HG03280 (cell line): ENCODE measurements around the gene ULBP2.
"Not testable (repeated sequence)": the region's sequence is repeated elsewhere in the genome, so short reads cannot be mapped to it uniquely, and the experiment has no call there.

Source experiments
- ATAC-seq: cut with Tn5 transposase; IDR thresholded peaks from one replicate; pipeline ENCODE4 v1.9.1; 2021; ENCODE audit warnings: mild to moderate bottlenecking, moderate library complexity; ENCODE audit not compliant: unreplicated experiment

ULBP2 gene

GRCh38 chr6:149948011-149948410 lies 6.2 kb downstream of the ULBP2 start:
- no peak for ATAC-seq

DNA sequence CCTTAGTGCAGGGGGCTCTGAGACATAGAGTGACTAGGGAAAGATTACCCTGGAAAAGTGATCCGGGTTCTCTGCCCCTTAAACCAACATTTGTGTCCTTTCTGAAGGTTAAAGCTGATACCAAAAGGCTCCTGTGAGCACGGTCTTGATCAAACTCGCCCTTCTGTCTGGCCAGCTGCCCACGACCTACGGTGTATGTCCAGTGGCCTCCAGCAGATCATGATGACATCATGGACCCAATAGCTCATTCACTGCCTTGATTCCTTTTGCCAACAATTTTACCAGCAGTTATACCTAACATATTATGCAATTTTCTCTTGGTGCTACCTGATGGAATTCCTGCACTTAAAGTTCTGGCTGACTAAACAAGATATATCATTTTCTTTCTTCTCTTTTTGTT lies 6.8 kb downstream of the ULBP2 start:
- no peak for ATAC-seq

DNA sequence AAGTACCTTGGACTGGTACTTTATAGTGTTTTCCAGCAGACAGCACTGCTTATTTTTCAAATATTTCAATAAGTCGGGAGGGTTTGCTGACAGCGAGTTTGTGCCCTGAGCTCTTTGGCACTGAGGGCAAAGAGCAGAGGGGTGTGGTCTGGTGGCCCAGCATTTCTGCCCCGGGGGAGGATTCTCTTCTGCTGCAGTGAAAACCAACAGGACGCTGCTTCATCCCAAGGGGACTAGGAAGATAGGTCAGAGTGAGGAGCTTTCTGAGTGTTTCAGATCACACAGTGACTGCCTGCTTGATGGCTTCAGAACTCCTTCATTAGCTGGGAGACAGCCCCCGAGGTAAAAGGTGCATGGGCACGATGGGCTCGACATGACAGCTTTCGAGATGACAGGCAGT lies 8.6 kb downstream of the ULBP2 start:
- ATAC-seq, result no peak

- ATAC-seq, result no peak
Measured at GRCh38 chr6:149951096-149951495, 9.3 kb downstream of the ULBP2 start.

DNA sequence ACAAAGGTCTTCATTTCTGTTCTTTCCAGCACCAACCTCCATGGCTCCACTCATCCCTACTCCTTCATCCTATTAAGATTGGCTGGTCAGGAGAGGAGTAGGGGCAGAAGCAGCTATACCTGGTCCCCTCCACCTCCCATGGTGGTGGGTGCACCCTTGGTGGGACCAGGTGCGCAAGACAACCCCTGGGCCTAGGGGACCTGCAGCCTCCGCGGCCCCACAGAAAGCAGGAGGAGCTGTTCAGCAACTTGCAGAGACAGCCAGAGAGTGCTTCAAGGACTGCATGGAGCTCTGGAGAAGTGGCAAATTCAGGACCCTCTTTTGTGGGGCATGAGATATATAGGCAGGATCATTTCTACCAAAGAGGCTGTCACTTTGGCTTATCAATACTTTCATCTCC lies 9.8 kb downstream of the ULBP2 start:
- no peak for ATAC-seq

DNA sequence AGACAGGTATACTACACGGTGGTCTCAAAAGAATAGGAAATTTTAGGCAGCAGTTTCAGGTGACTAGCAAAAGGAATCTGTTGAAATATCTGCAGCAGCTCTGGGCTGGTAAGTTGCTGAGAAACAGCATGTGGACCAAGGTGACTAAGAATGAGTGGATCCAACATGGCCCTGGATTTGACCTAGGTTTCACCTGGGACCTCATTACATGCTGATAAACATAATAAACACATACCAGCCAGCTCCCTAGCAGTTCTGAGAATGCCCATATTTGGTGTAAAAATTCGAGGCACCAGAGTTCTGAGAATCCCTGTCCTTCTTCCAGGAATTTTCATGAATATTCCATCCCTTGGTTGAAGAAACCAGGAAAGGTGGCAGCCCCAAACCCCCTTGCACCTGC lies 11.6 kb downstream of the ULBP2 start:
- not testable (repeated sequence) for ATAC-seq

GRCh38 chr6:149953934-149954327 lies 12.1 kb downstream of the ULBP2 start:
- not testable (repeated sequence) for ATAC-seq

DNA sequence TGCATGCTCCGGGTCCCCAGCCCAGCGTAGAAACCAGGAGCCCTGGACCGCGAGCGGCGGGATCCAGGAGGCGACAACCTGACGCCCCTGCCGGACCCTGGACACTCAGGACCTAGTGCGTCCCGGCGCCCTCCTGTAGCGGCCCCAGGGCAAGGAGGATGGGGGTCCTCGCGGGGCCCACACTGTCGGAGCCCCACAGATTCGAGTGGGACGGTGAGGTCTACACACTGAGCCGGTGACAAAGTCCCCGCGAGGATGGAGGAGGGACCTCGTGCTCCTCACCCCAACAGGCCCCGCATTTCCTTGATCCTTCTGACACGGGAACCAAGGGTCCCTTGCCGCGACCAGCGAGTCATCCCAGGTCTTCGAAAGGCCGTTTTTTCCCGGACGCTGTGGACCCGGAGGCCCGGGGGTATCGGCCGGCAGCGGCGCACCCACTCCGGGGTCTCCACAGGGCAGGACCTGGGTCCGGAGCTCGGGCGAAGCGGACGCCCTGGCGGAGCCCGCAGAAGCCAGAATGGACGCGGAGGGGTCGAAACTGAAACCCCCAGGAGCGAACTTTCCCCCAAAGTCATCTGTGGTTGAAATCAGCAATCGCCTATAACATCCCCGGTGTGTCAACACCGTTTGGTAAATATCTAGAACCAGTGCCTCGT lies 12.6 kb downstream of the ULBP2 start:
- not testable (repeated sequence) for ATAC-seq

GRCh38 chr6:149954984-149955653 lies 13.3 kb downstream of the ULBP2 start:
- not testable (repeated sequence) for ATAC-seq

DNA sequence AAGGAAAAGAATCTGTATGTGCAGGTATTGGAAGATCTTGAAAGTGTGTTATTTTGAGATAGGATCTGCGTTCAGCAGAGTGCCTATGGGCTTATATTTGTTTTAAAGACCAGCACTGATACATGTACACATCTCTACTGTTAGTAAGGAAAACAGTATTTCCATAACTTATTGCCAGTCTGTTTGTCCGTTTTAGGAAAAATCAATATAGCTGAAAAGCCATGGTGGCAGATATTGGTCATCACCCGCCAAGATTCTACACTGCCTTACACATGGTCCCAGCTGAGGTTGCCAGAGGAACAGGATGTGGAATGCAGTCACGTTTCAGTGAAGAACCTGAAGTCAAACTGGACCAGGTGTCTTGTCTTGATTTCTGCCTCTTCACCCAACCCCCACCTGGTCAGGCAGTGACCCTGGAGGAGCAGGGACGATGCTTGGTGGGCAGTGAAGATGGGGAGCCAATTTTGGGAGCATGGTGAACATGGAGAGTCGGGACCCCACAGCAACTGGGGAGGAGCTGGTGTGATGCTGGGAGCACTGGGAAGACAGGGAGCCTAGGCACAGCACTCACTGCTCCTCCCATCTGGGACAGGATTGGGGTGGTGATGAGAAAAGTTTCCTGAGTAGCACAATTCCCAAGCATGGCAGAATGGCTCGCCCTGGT lies 14.0 kb downstream of the ULBP2 start:
- ATAC-seq, result not testable (repeated sequence)

DNA sequence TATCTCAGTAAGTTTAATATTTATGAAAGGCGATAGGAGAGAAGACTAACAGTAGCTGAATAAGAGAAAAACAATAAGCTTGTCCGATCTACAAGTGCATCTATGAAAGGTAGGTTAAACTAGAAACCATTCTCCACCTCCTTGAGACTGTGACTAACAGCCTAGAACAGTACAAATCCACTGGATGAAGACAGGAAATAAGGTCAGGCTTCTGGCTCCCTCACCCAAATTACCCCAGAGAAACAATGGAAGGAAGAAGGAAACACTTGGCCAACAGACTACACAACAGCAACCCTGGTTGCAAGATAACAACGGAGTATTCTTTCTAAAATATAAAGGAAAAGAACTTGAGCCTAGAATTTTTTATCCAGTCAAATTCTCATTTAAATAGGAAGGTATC lies 16.3 kb downstream of the ULBP2 start:
- ATAC-seq, result not testable (repeated sequence)

DNA sequence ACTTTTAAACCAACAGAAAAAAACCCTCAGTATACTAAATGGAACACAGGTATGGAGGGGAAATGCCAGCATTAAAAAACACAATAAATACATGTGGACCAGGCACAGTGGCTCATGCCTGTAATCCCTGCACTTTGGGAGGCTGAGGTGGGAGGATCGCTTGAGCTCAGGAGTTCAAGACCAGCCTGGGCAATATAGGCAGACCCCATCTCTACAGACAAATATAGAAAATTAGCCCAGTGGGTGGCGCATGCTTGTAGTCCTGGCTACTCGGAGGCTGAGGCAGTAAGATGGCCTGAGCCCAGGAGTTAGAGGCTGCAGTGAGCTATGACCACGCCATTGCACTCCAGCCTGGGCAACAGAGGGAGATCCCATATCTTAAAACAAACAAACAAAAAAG lies 18.0 kb downstream of the ULBP2 start:
- not testable (repeated sequence) for ATAC-seq

DNA sequence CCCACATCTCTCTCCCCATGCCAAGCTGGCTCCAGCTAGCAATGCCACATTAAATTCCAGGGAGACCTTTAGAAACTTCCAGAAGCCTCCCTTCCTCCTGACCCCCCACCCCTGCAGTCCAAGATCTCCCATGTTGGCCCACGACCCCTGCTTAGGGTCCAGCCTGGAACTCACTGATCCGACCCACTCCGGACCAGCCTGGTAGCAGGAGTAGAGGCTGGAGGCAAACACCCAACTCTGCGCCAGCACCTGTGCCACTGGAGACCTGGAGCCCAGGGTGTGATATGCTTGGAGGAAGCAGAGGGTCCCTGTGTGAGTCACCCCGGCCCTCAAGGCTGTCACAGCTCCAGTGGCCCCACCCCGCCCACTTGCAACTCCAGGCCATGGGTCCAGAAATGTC lies 18.7 kb downstream of the ULBP2 start:
- ATAC-seq, result no peak

DNA sequence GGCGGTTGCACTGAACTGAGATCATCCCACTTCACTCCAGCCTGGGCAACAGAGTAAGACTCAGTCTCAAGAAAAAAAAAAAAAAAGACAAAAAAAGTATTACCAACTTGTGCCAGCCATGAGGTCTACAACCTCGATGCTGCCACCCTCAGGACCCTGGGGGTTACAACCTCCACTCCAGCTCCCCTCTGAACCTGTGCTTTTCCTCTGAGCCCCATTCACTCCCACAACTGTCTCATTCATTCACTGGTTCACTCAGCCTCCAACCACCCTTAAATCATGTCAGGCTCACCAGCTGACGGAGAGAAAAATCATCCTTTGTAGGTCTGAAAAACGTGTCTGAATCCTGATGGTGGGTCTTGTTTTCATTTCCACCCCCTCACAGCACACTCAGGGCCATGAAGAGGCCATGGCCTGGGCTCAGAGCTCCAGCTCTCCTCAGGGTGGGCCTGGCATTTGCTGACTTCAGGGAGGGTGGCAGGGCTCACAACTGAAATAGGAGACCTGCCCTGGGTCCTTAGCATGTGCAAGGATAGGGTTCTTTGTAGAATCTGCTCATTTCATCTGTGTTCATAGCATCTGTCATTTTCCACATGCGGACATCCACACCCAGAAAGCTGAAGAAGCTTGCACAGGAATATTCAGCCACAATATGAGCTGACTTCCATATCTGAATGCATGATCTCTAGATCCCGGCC lies 20.1 kb downstream of the ULBP2 start:
- ATAC-seq, result no peak

DNA sequence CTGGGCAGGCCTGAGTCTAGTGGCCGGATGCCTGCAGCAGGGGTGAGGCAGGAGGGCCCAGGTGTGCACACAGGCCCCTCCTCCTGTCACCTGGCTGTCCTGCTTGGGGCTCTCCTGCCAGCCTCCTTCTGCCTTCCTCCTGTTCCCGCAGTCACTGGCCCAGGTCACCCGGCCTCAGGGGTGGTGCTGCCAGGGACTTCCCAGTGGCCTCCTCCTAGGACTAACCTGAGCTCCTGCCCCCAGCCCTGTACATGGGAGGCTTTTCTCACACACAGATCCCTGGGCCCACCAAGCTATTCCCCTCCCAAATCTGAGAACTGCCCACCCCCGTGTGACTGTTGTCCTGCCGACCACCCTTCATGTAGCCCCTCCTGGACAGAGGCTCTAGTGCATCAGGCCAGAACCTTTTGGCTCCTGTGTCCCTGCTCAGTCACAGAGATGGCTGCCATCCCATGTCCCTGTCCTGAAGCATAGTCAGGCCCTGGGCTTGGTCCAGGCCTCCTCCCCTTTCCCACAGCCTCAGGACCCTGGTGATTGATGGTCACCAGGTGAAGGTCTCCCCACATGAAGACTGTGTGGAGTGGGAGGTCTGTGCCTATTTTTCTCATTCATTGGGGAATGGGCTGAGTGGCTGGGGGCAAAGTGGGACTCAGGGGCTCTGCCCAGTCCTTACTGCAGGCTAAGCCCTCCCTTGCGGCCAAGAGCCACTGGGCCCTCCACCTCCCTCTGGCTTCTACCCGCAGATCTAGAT lies 20.8 kb downstream of the ULBP2 start:
- ATAC-seq, result no peak

DNA sequence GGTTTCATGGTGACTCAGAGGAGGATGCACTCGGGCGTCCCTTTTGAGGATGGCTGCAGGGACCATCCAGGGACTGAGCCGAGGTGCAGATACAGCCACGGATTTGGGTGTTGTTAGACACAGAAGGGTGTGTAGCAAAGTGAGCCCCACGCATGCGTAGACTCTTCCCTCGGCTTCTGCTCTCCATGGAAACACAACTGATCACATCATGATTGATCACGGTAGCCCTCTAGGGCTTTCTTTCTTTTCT lies 21.3 kb downstream of the ULBP2 start:
- peak; percentile 18 for ATAC-seq

DNA sequence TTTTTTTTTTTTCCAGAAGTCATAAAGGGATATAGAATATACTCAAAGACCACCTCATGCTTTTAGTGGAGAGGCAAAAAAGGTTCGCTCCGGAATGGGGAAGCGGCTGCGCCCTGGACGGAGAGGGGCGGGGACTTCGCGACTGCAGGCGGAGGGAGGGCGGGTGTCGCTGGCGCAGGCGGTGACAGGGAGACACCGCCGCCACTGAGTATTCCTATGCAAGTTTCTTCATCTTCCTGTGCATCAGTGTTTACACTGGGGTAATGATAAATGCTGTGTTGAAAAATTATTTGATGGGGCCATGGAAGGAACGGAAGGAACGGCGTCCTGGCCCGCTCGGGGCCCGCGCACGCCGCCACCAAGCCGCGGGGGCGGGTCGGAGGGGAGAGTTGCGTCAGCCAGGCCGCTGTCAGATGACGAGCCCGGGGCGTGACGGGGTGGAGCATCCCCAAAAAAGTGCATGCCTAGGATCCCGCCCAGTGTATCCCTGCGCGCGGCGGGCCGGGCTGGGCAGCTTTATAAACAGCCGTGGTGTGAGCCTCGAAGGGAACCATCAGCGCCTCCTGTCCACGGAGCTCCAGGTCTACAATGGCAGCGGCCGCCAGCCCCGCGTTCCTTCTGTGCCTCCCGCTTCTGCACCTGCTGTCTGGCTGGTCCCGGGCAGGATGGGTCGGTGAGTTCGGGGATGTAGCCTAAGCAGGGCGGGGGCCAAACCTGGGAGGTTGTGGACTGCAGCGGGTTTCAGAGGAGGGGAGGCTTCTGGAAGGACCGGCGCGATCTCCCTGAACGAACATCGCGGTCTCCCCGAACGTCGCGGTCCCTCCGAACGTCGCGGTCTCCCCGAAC lies 21.9 kb downstream of the ULBP2 start, which contains the start of gene ULBP1:
ULBP1 (plus strand) TSS at position 482 of the 846 bp plus-strand sequence; CDS start at position 589, 107 bp downstream.
- ATAC-seq, result peak; percentile 76

- no peak for ATAC-seq
Measured at GRCh38 chr6:149964308-149965193, 22.7 kb downstream of the ULBP2 start.
